Measurements from ENCODE around the gene FBF1. TPM values are rescaled to one million over a fixed set of nuclear protein-coding genes. Genes with fewer than 3 reads are reported as not detected.
"Not testable (repeated sequence)": the region's sequence is repeated elsewhere in the genome, so short reads cannot be mapped to it uniquely, and the experiment has no call there.

FBF1 gene
- total and polyA plus RNA-seq, 2 donors (not counting 3 experiments of a cell fraction or from before 2014, with no cell fraction given) = 4.9 to 9.4 TPM

DNA sequence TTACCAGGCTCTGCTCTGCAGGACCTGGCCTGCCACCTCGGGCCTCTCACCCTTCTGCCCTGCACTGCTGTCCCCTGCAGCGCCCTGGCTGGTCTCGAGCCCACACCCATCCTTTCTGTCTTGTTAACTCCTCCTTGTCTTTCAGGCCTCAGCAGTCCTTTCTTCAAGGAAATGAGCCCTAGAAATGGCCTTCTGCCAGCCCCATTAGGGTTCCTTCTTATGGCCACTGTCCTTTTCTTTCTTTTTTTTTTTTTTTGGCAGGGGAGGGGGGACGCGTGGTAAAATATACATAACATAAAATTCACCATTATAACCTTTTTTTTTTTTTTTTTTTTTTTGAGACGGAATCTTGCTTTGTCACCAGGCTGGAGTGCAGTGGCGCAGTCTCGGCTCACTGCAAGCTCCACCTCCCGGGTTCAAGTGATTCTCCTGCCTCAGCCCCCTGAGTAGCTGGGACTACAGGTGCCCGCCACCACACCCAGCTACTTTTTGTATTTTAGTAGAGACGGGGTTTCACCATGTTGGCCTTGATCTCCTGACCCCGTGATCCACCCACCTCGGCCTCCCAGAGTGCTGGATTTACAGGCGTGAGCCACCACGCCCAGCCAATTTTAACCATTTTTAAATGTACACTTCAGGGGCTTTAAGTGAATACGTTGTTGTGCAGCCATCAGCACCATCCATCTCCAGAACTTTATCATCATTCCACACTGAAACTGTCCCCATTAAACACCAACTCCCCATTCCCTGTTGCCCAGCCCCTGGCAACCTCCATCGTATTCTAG, 75.2 kb downstream of the FBF1 start:
- CTCF ChIA-PET = not testable (repeated sequence)

GRCh38 chr17:75864887-75865286, 76.0 kb downstream of the FBF1 start:
- CTCF ChIA-PET = interaction anchor here (0.7 to 0.8 kb wide), 2 partner anchors 10 to 518 kb away, joined by 3 to 4 read pairs; partner anchors contain the start of gene WBP2
- H2AFZ ChIP-seq (ENCODE audit: low read depth, low read length) = not testable (repeated sequence)

More for the DNA sequence above, 75.2 kb downstream of the FBF1 start:
- BruUV-seq (replicated peaks); H3K4me2 ChIP-seq (ENCODE audit: insufficient read depth, low read length); H2AFZ ChIP-seq (ENCODE audit: low read depth, low read length); H4K20me1 ChIP-seq (replicated peaks; ENCODE audit: control insufficient read depth, extremely low read depth, insufficient read depth, low read length); H3K4me1 ChIP-seq (ENCODE audit: control insufficient read depth, extremely low read depth, insufficient read depth, low read length); intact Hi-C loops (cut with micrococcal nuclease); H3K36me3 ChIP-seq (ENCODE audit: control insufficient read depth in 2 of 2, extremely low read depth in 1 of 2, insufficient read depth in 2 of 2, low read length in 2 of 2); H3K9ac ChIP-seq (replicated peaks; ENCODE audit: extremely low read depth, insufficient read depth, low read length); H3K4me3 ChIP-seq (replicated peaks in 1 of 3; ENCODE audit: insufficient read depth in 1 of 3, low read depth in 1 of 3, low read length in 3 of 3); FAIRE-seq; DNase-seq (ENCODE audit: low read depth, low spot score); H3K9me3 ChIP-seq (replicated peaks; ENCODE audit: control insufficient read depth, insufficient read depth, low read length); POLR2A ChIA-PET; H3K79me2 ChIP-seq (ENCODE audit: control insufficient read depth, insufficient read depth, low read length); H3K27me3 ChIP-seq (ENCODE audit: control insufficient read depth in 2 of 2, insufficient read depth in 2 of 2, low read length in 2 of 2); H3K9me1 ChIP-seq (replicated peaks; ENCODE audit: control insufficient read depth, extremely low read depth, insufficient read depth, low read length); H3K27ac ChIP-seq (ENCODE audit: insufficient read depth, low read depth, low read length); dilution Hi-C loops (cut with MboI; ENCODE audit: extremely low pct_ligation_motif_present, low sequenced_read_pairs): not testable (repeated sequence)

More at GRCh38 chr17:75864887-75865286, 76.0 kb downstream of the FBF1 start:
- H4K20me1 ChIP-seq (replicated peaks; ENCODE audit: control insufficient read depth, extremely low read depth, insufficient read depth, low read length); H3K4me2 ChIP-seq (ENCODE audit: insufficient read depth, low read length); dilution Hi-C loops (cut with MboI; ENCODE audit: extremely low pct_ligation_motif_present, low sequenced_read_pairs); intact Hi-C loops (cut with micrococcal nuclease); H3K4me3 ChIP-seq (replicated peaks in 1 of 3; ENCODE audit: insufficient read depth in 1 of 3, low read depth in 1 of 3, low read length in 3 of 3); H3K9me1 ChIP-seq (replicated peaks; ENCODE audit: control insufficient read depth, extremely low read depth, insufficient read depth, low read length); H3K9ac ChIP-seq (replicated peaks; ENCODE audit: extremely low read depth, insufficient read depth, low read length); H3K79me2 ChIP-seq (ENCODE audit: control insufficient read depth, insufficient read depth, low read length); H3K4me1 ChIP-seq (ENCODE audit: control insufficient read depth, extremely low read depth, insufficient read depth, low read length); H3K27ac ChIP-seq (ENCODE audit: insufficient read depth, low read depth, low read length); H3K36me3 ChIP-seq (ENCODE audit: control insufficient read depth in 2 of 2, extremely low read depth in 1 of 2, insufficient read depth in 2 of 2, low read length in 2 of 2); FAIRE-seq; BruUV-seq (replicated peaks); H3K27me3 ChIP-seq (ENCODE audit: control insufficient read depth in 2 of 2, insufficient read depth in 2 of 2, low read length in 2 of 2); H3K9me3 ChIP-seq (replicated peaks; ENCODE audit: control insufficient read depth, insufficient read depth, low read length); POLR2A ChIA-PET; DNase-seq (ENCODE audit: low read depth, low spot score): not testable (repeated sequence)

Measured in endothelial cell of umbilical vein (primary cell).